DMS79 treated with DMSO at 0.1 percent for 48 hours (cell line): ENCODE results near the gene MLH3.
A peak's percentile ranks its signal among the peaks of the same experiment; 100 is the strongest.
"Not testable (repeated sequence)": the region's sequence is repeated elsewhere in the genome, so short reads cannot be mapped to it uniquely, and the experiment has no call there.

Source experiments
- DNase-seq: peaks from one replicate; lab custom pipeline; 2025; lab: John Stamatoyannopoulos, UW

Gene MLH3

GRCh38 chr14:75025082-75025481, 26.2 kb downstream of the MLH3 start:
- DNase-seq: no peak

- no peak for DNase-seq
Observed at GRCh38 chr14:75023108-75023507, 28.2 kb downstream of the MLH3 start.

GRCh38 chr14:75022655-75023054, 28.6 kb downstream of the MLH3 start:
- DNase-seq: peak; percentile 11

- peak; percentile 75 for DNase-seq
Observed at GRCh38 chr14:75018694-75019093, 32.6 kb downstream of the MLH3 start.

GRCh38 chr14:75016815-75017214, 34.5 kb downstream of the MLH3 start:
- no peak for DNase-seq

GRCh38 chr14:75015496-75015895, 35.8 kb downstream of the MLH3 start:
- DNase-seq: no peak

GRCh38 chr14:75013290-75013689, 38.0 kb downstream of the MLH3 start:
- DNase-seq: no peak

- no peak for DNase-seq
Observed at GRCh38 chr14:75011356-75011994, 39.8 kb downstream of the MLH3 start.

GRCh38 chr14:75010472-75011093, 40.7 kb downstream of the MLH3 start:
- DNase-seq: no peak

- DNase-seq: no peak
Observed at GRCh38 chr14:75009176-75009575, 42.1 kb downstream of the MLH3 start.

GRCh38 chr14:75005357-75005756, 45.9 kb downstream of the MLH3 start:
- no peak for DNase-seq

- no peak for DNase-seq
Observed at GRCh38 chr14:75003250-75004027, 47.8 kb downstream of the MLH3 start.

- DNase-seq: peak; percentile 99
Observed at GRCh38 chr14:75002392-75003249, 48.6 kb downstream of the MLH3 start, which contains the start of gene EIF2B2. TSS of gene EIF2B2 (plus strand) at chr14:75002921. CDS start at chr14:75002991, 70 bp downstream.

GRCh38 chr14:75001899-75002298, 49.4 kb downstream of the MLH3 start:
- no peak for DNase-seq

- no peak for DNase-seq
Observed at GRCh38 chr14:75001261-75001660, 50.0 kb downstream of the MLH3 start.

- not testable (repeated sequence) for DNase-seq
Observed at GRCh38 chr14:74995781-74996180, 55.5 kb downstream of the MLH3 start.

GRCh38 chr14:74994182-74994581, 57.1 kb downstream of the MLH3 start:
- not testable (repeated sequence) for DNase-seq

GRCh38 chr14:74988993-74989392, 62.3 kb downstream of the MLH3 start:
- no peak for DNase-seq

GRCh38 chr14:74988131-74988530, 63.1 kb downstream of the MLH3 start:
- no peak for DNase-seq

GRCh38 chr14:74985806-74986205, 65.5 kb downstream of the MLH3 start:
- DNase-seq: no peak

GRCh38 chr14:74985028-74985310, 66.3 kb downstream of the MLH3 start:
- no peak for DNase-seq
